ENCODE results near the gene CIB4.

Gene CIB4

DNA sequence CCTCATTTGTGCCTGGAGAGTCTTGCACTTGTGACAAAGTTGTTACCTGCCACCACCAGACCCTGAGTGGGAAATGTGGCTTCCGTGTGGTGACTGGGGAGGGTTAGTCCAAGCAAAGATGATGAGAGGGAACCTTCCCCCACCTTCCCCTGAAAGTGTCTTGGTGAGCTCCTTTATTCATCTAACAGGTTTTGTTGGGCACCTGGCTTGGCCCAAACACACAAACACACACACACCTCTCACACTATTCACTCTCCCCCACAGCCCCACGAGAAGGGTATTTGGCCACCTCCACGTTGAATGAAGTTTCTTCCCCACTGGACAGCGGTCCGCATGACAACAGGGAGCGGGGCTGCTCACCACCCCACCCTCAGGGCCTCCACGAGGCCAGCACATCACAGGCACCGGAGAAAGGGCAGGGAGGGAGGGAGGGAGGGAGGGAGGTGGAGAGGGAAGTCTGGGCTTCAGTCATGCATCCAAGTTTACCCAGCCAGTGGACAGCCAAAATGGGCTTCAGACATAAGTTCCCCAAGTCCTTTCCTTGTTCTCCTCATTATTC lies 1.4 kb downstream of the CIB4 start:
- DNase-seq = no peak

DNA sequence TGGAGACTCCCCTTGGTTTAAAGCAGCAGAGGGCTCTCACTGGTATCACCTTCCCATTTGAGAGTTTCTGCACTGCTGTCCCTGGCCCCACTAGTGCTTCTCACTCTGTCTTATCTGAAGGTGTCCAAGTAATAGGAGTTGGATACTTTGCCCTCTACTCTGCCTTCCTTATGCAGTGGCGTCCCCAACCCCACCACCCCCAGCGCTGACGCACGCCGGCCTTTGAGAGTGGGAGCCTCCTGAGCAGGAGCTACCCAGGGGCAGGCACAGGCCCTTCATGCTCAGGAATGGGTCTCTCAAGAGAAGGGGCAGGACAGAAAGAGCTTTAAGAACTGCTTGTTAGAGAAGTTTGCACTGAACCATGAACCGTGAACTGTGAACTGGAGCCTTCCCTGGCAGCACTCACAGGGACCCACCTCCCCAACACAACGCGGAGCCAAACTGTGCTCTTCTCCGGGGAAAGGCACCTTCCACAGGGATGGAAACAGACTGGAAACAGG lies 3.3 kb downstream of the CIB4 start:
- no peak for DNase-seq

DNA sequence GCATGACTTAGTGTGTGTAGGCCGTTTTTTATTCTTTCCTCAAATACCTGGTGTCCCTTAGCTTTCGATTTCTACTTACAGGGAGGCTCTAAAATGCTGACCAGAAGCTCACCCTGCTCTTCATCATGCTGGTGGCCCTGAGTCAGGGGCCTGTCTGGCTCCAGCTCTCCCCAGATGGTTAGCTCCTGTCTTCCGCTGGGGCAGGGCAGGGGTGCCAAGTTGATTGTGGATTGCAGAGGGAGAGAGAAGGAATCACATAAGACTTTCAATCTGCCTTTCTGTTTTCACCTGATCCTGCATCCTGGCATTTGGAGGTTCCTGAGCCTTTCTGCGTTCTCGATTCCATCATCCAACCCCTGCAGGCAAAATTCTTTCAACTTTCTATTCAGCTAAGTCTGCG lies 4.2 kb downstream of the CIB4 start:
- no peak for DNase-seq

DNA sequence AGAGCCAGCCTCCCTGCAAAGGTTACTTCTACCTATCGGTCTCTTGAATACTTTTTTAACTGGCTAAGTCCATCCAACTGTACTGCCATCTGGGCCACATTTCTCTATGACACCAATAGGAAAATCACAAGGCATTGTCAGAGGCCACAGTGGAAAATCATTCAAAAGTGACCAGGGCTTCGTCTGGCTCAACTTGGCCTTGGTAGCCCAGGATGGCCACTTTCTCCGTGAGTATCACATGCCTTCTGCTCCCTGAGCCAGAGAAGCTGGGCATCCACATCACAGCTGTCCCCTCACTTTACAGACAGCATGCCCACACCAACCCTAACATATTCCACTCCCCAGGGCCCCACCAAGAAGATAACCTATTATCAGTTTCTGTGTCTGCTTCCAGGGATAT lies 5.8 kb downstream of the CIB4 start:
- no peak for DNase-seq

DNA sequence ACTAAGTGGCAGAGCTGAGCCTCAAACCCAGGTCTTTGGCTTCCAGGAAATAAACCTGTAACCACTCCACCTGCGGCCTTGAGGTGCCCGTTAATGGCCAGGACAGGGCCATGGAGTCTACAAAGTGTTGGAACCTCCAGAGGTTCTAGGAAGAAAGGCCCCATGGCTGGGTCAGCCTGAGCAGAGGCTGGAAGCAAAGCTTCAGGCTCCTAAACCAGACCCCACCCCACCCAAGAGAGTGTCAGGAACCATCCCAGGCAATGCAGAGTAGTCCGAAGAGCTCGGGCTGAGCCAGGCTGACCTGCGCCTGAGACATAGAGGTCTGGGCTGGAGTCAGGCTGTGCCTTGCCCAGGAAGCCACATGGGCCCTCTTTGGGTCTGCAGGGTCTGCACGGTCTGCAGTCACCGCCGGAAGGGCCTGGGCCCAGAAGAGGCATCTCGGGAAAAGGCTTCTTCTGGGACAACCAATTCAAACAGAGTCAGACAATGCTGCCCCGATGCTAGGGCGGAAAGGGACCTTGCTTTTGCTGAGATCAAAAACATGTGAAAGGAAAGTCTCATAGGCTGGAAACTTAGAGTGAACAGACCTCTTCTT lies 6.4 kb downstream of the CIB4 start:
- DNase-seq = no peak

DNA sequence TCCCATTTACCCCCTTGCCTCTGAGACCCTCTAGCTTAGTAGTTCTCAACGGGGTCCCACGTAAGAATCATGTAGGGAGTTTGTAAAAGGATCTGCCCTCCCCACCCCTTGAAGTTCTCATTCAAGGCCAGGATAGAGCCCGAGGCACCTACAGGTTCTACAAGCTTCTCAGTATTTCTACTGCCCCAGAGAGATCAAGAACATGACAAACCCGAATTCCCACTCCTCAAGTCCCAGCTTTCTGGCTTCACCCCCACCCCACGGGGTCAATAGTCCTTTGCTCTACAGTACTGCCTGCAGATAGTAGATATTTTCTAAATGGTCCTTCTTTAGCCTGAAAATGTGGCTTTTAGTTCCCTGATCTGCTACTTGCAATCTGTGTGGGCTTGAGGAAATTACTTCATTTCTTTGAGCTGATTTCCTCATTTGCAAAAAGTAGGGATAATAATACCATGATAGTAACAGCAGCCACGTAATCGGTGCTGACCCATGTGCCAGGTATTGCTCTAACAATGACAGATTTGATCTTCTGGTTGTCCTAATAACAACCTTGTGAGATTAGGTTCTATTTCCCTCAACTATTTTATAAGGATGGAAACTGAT lies 7.1 kb downstream of the CIB4 start:
- no peak for DNase-seq

DNA sequence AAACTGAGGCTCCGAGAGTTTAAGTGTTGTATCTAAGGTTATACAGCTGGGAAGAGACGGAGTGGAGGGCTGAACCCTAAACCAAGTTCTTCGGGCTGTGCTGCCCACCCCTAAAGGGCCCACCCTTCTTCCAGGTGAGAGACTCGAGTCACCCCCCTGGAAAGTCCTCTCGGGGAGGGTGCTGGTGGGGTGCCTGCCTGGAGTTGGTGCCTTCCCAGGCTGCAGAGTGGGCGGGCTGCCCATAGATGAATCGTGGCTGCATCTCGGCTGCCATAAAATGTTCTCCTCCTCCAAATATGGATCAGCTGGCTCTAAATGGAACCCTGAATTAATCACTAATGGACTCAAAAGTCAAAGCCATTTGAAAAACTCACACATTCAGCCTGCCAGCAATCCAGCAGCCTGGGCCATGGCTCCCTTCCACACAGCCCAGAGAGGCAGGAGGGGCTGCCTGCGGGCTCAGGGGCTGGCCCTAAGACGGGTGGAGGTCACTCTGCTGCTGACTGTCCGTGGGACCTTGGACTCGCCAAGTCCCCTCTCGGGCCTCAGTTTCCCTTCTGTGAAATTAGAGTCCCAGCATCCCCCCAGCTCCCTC lies 7.7 kb downstream of the CIB4 start:
- DNase-seq = no peak

DNA sequence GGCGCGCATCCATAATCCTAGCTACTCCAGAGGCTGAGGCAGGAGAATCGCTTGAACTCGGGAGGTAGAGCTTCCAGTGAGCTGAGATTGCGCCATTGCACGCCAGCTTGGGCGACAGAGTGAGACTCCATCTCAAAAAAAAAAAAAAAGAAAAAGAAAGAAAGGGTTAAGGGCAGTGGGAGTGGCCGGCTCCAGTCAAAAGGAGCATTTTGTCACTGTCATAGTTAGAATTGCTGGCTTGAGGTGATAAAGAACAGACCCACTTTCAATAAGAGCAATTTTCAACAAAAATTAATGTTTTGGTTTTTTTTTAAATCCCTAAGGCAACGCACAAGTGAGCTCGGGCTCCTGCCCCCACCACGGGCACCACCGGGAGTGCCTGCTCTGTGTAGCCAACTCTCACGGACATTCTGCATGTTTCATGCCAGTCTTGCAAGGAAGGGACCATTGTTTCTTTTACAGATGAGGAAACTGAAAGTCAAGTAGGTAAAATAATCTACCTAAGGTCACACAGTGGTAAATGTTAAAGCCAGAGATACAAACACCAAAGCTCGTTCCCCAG lies 8.5 kb downstream of the CIB4 start:
- DNase-seq = no peak

DNA sequence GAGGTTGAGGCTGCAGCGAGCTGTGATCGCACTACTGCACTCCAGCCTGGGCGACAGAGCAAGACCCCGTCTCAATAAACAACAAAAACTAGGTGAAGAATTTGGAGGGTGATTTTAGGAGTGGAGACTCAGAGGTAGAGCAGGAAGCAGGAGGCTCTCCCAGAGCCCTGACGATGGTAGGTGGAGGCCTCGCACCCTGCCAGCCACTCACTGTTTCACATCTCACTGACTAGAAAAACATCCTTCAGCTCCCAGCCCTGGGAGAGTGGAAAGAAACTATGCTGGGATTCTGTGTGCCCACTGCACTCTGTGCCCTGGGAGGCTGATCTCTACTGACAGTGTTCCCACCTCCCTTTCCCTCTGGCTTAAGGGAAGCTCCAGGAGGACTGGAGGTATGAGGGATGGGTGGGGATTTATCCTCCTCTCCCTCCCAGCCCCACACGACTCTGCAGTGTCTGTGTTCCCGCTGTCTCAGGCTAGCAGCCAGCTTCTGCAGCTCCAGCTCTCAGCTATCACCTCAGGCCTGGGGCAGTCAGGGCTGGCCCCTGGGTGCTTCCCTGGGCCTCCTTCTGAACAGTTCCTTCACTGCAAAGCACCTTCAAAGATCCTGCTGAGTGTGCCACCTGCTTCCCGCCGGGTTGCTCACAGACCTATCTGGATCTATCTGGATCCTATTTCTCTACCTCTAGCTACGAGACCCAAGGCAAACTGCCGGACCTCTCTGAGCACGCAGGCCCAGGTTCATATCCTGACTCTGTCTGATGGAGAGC lies 9.6 kb downstream of the CIB4 start:
- no peak for DNase-seq

DNA sequence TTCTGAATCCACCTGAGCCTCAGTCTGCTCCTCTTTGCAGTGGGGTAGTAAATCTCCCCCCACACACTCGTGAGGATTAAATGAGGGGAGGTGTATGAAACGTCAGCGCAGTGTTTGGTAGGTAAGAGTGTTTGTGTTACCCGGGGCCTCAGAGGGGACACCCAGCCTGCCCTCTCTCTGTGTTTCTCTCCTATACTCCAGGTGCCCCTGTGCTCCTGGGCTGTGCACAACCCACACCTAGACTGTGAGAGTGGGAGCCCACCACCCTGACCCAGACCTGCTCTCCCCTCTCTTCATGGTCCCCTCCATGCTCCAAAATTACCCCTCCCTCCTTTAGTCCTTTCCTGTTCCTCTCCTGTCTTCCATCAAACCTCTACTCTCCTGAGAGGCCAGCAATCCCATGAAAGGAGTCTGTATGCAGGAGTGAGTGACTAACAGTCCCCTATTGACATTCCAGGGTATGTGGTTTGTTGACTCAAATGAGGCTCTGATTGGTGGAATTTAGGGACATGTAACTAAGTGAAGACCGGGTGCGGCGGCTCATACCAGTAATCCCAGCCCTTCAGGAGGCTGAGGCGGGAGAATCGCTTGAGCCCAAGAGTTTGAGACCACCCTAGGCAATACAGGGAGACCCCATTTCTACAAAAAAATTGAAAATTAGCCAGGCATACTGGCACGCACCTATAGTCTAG lies 10.4 kb downstream of the CIB4 start:
- DNase-seq = no peak

DNA sequence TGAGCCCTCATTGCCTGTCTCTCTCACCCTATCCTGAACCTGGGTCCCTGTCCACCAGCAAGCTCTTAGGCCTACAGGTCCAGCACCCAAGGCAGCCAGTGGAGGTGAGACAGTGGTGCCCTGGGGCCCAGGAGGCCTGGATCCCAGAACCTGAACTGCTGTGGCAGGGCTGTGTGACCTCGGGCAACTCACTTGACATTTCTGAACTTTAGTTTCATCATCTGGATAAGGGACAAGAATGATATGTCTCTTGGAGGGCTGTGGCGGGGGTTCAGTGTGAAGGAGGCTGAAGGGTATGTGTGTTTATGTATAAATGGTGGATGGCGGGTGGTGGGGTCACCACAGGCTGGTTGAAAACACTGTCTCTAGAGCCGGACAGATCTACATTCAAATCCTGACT lies 10.9 kb downstream of the CIB4 start:
- DNase-seq = no peak

DNA sequence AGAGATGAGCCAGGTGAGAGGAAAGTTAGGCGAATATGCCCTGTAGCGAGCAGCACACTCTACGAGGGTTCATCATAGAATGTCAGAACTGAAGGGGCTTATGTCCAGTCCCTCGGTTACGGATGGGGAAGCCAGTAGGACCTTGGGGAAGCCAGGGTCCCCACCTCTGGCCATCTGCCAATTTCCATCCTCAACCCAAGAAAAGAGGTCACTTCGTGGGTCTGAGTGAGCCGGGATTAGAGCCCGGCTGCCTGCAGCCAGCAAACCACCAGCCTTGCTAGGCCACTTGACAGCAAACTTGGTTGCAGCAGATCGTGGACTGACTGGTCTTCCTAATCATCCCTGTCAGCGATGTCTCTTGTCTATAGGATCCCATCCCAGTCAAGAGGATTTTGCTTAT lies 11.4 kb downstream of the CIB4 start:
- DNase-seq = no peak

DNA sequence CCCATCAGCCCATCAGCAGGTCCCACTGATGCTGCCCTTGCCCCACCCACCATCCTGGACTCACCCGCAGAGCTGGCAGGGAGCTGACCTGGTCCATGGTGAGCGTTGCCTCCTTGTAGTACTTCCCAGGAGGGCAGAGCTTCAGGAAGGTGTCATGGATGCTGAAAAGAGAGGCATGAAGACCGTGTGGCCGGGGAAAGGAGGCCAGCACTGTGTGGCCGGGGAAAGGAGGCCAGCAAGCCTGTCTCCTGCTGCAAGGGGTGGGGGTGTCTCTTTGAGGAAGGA lies 11.9 kb downstream of the CIB4 start:
- DNase-seq = no peak

DNA sequence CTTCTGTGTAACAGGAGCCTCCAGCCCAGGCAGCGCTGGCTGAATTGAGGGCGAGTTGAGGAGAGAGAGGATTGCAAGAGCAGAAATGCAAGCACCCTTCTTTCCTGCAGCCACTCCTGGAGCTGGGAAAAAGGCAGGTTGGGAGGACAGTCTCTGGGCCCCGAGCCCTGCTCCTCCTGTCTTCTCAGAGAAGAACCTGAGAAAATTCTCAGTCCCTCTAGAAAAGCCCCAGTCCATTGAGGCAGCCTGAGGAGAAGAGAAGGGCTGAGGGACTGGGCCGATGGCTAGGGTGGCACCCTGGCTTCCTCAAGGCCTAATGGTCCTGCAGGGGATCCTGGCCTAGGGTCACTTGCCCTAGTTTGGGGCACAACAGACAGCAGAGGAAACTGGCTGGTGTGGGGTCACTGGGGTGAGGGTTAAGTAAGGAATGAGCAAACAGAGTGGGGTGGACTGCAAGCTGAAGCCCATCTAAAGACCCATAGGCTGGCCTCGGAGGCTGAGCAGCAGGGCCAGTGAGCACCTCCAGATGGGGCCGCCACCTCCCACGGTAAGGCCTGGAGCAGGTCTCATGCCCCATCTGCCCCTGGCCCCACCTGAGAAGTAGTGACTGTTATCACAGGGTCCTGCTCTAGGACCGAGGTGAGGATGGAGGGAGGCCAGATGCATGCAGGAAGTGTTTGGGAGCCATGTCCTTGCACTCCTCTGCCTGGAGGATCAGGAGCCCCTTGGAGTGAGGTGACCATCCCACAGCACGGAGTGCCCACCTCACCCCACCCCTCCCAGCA lies 12.4 kb downstream of the CIB4 start:
- no peak for DNase-seq

DNA sequence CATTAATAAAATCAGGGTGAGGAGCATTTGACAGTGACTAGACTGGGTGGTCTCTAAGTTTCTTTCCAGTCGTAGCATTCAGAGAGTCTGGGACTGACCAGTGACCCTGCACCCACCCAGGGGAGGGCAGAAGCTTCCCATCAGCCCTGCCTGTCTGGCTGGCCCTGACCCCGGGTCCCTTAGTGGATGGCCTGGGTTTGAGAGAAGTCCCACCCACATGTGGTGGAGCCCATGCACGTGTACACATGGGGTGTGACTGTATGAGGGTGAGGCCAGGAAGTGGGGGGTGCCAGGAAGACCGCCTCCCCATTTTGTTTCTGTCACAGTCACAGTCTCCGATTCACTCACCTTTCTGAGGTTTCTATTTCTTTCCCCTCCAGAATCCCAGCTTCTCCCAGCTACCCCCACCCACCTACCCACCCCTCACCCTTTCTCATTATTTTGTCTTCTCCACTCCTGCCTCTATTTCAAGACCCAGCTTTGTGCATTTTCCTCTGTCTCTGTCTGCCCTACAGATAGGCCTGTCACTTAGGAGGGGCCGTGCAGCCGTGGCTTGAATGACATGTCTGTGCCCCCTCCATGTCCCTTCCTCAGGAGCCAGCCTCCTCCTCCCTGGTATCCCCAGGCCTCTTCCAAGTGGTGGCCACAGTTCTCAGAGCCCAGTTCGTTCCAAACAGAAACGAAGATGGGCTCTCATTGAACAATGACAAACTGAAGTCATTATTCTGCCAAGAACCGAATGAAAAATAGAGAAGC lies 13.6 kb downstream of the CIB4 start:
- DNase-seq = no peak

DNA sequence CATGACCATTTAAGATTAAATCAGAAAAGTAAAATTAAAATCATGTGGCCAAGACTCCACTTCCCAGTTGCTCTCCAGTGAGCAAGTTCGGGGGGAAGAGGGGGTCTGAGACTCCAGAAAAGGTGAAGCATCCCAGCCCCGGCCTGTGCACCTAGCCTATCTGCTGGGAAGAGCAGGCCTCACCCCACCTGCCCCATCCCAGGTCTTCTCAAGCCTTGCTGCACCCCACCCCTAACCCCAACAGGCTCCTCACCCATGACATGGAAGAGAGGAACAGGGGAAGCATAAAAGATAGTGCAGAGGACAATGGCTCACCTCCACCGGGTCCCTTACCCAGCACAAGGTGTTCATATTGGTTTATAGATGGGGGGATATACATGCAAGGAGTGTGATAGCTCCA lies 14.6 kb downstream of the CIB4 start:
- DNase-seq = no peak

DNA sequence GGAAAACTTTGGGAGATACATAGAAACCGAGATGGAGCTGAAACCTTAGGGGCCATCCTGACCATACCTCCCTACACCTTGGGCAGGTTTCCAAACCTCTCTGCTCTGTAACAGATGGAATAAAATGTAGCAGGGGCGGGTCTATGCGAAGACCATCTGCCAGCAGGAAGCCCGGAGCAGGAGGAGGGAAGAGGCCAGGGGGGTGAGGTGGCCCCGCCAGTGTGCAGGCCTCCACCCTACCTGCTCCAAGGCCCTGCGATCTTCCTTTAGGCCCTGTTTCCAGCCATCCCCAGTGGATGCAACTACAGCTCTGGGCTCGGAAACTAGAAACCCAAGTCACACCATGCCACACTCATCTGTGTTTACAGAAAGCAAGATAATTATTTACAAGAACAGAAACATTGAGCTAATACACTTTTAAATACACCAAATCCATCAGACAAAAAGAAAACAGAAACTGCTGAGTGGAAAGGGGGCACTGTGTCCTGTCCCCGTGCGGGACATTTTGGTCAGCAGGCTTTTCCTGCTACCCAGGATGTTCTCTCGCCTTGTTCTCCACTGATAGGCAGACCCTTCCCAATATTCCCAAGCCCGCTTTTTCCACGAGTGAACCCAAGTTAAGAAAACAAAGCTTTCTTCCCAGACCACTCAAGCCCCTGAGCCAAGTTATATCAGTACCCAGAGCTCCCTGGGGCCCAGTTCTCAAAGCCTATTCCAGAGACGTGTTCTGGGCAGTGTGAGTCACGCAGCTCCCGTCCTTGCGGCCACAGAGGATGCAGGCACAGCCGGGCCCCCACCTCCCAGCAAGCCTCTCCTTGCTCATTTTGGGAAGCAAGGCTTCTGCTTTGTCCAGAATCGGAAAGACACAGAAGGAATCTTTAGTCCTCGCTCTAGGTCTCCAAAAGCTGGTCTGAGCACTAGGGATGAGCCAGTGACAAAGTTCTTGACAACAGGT lies 17.3 kb downstream of the CIB4 start:
- no peak for DNase-seq

DNA sequence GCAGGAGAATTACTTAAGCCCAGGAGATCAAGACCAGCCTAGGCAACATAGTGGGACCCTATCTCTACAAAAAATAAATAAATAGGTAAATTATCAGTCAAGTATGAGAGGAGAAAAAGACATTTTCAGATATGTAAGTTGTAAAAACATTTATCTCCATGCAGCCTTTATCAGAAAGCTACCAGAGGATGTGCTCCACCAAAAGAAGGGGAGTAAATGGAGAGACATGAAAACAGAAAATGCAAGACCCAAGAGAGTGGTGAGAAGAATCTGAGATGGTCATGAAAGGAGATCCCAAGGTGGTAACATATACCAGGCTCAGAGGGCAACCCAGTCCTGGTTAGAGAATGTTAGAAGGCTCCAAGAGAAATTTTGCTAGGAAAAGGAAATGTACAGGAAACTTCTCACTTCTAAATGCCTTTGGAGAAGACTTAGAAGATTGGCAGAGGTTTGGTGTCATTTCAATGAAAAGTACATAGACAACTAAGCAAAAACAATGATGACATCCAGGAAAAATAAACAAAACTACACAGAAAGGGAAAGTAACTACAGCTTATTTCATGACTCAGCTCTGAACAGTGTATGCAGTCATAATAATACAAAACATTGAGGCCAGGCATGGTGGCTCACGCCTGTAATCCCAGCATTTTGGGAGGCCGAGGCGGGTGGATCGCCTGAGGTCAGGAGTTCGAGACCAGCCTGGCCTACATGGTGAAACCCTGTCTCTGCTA lies 19.5 kb downstream of the CIB4 start:
- DNase-seq = no peak

DNA sequence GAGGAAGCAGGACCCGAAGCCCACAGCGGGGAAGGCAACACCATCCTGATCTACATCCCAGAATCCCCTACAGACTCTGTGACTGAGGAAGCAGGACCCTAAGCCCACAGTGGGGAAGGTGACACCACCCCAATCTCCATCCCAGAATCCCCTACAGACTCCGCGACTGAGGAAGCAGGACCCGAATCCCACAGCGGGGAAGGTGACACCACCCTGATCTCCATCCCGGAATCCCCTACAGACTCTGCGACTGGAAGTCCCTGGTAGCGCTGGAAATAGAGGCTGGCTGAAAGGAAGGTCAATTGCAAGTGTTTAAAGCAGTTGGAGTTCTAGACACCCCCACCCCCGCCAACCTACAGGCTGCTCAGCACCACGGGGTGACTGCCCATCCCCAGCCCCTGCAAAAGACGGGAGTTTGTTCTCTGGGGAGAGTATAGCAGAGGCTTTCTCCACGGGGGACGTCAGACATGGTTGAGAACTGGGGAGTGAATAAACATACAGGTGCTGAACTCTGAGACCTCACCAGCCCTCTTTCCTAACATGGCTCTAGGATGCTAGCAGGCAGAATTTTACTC lies 21.0 kb downstream of the CIB4 start:
- no peak for DNase-seq
